GM21423 (cell line): Measurements from ENCODE around the gene CCL7.
"Not testable (repeated sequence)": the region's sequence is repeated elsewhere in the genome, so short reads cannot be mapped to it uniquely, and the experiment has no call there.

Source experiments
- ATAC-seq: cut with Tn5 transposase; IDR thresholded peaks from one replicate; pipeline ENCODE4 v1.9.1; 2021; ENCODE audit warnings: mild to moderate bottlenecking, moderate library complexity; ENCODE audit not compliant: unreplicated experiment

Gene CCL7

DNA sequence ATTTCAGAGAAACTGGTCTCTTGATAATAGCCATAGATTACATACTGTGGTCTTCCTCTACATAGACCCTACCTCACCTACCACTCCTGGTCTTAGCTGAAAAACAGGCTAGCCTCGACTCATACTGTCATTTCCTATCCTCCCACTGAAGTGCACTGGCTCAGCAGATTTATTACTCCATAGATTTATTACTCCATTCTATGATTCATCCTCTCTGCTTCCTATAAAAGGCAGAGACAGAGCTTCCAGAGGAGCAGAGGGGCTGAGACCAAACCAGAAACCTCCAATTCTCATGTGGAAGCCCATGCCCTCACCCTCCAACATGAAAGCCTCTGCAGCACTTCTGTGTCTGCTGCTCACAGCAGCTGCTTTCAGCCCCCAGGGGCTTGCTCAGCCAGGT lies at the start of gene CCL7:
Gene CCL7 (plus strand): TSS at position 253 of the 400 bp plus-strand sequence. CDS start 70 bp downstream, at position 323.
- ATAC-seq = no peak

DNA sequence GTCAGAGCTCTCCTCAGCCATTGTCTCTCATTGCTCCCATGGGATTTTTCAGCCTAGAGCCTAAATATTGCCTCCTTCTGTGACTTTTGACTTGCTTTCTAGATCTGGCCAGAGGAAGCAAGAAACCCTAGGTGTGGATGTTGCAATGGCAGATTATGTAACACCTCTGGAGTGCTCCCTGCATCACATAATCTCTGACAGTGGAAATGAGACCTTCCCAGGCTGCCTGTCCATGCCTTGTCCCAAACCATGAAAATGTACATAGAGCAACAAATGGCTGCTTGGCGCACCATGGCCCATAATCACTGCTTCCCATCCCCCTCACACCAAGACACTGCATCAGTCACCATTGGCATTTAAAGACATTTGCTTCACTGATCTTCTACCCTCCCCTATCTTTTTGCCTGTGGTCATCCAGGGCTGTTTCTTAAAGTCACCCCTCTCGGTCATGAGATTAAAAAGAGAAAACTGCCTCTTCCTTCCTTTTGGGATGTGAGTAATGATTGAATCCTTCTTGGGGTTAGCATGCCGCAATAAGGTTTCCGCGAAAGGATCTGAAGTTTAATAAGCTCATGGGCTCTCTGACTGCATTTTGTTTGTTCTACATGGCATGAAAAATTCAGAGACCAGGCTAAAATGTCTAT lies 49.1 kb upstream of the CCL7 start:
- no peak for ATAC-seq

DNA sequence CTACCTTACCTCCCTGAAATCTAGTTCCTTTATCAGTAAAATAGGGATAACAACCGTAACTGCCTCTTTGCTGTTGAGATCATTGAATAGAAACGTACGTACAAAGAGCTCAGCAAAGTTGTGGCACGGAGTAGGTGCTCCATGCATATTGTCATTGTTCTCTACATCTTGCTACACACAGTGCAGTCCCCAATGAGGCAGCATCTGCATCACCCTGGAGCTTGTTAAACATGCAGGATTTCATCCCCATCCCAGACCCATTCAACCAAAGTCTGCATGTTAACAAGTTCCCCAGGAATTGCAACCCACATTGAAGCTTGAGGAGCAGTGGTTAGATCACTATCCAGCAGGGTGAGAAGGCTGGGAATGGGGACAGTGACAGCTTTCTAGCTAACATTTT lies 48.6 kb upstream of the CCL7 start:
- ATAC-seq = no peak

DNA sequence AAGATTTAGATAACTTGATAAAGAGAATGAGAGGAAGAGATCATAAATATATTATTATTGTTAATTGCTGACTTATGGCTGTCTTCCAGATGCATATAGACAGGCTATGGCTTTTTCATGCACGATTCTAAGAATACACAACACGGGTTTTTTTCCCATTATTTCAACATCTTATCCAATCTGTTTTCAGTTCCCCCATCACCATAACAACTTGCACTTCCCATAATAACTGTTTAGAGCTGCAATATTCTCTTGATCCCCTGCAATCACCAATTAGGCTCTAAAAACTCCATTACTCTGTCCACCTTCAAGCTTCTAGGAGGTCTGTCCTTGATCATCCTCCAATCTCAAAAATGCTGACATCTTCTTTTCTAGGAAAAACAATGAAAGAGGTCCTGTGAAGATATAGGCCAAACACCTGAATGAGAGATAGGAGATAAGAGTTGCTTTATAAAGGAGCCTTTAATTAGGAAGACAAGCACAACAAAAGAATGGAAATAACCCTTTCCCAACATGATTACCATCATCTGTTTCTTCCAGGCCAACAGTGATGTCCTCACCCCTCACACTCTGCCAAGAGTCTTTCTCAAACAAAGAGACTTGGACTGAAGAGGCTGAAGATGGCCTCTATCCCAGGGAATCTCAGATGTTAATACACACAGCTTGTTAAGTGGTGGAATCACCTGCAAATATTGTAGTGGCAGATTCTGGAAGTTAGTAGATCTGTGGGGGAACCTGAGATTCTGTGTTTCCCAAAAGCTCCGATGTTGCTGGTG lies 47.1 kb upstream of the CCL7 start:
- ATAC-seq = no peak

DNA sequence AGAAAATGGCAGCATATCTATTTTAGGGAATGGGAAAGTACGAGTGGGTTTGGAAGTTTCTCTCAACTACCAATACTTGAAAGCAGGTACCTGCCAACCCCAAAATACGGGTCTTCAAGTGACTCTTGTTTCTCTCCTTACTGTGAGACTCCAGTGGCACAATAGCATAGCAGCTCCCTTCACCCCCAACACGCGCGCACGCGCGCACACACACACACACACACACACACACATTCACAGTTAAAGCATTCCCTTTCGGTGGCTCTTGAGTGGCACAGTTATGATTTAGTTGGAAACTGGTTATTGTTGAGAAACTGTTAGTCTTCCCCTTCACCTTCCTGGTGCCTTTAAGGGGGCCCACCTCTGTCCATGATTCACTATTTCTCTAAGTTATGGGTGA lies 45.0 kb upstream of the CCL7 start:
- no peak for ATAC-seq

DNA sequence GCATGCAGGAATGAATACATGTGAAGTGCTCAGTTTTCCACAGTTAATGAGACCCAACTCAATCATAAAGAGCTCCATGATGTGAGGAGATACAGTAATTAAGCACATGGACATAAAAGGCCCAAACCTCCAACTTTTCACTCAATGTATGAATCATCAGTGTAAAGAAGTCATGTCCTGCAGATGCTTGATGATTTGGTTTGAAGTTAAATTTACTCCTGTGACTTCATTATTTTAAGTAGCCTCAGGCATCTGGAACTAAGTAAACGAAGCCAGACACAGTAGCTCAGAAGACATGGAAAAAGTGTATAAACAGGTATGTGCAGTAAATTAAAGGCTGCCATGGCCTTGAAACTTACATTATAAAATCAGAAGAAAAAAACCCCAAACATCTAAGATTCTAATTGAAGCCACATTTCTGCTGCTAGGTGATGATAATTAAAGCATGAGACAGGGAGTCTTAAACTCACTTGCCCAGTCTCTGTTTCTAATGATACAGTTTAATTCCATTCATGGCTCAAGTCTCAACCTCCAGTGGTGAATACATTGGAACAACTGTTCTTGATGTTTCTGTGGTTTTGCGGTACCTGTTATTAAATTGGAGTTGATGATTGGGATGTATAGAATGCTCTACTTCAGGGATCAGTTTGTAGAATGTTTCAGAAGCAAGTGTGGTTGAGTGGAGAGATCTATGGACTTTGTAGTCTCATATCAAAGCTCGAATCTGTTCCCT lies 43.8 kb upstream of the CCL7 start:
- no peak for ATAC-seq

DNA sequence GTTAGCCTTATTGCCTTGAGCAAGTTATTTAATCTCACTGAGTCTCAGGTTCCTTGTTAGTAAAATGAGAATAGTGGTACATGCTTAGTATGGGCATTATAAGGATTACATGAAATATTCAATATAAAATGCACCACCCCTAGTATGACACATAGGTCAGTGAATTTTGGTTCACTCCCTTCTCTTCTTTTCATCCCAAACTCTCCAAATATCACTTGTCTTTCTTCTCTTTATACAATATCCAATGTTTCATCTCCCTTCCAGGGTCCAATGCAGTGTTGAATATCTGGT lies 43.3 kb upstream of the CCL7 start:
- no peak for ATAC-seq

DNA sequence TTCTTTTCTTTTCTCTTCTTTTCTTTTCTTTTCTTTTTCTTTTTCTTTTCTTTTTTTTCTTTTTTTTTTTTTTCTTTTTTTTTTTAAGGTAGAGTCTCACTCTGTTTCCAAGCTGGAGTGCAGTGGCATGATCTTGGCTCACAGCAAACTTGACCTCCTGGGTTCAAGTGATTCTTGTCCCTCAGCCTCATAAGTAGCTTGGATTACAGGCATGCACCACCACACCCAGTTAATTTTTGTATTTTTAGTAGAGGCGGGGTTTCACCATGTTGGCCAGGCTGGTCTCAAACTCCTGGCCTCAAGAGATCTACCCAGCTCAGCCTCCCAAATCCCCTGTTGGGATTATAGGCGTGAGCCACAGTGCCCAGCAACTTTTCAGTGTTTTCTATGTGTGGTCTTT lies 42.7 kb upstream of the CCL7 start:
- not testable (repeated sequence) for ATAC-seq

DNA sequence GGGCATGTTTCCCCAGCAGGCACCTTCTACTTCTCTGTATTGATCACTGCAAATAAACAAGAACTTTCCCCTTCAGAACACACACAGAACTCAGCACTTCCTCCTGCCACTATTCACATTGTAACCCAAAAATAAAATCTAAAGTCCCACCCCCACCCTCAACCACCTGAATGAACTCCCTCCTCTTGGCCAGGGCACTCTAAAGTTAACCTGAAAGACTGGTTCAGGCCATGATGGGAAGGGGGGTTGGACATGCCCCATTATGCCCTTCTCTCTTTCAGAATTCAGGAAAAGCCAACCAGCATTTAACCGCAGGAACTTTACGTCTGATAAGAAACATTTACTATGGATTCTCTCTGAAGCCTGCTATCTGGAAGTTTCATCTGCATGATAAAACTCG lies 42.3 kb upstream of the CCL7 start:
- ATAC-seq = no peak

DNA sequence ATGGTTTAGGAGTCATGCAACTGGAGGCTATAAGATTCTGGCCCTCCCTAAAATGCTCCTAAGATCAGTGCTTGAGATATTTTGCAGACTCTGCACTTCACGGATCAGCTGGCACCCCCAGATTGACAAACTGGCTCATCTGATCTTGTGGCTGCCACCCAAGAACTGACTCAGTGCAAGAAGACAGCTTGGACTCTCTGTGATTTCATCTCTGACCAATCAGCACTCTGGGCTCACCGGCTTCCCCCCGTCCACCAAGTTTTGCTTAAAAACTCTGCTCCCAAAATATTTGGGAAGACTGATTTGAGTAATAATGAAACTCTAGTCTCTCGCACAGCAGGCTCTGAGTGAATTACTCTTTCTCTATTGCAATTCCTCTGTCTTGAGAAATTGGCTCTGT lies 41.2 kb upstream of the CCL7 start:
- ATAC-seq = no peak

DNA sequence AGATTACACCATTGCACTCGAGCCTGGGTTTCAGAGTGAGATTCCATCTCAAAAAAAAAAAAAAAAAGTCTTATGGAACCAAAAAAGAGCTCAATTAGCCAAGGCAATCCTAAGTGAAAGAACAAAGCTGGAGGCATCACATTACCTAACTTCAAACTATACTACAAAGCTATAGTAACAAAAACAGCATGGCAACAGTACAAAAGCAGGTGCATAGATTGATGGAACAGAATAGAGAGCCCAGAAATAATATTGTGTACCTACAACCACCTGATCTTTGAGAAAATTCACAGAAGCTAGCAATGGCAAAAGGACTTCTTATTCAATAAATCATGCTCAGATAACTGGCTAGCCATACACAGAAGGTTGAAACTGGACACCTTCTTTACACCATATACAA lies 39.7 kb upstream of the CCL7 start:
- ATAC-seq = no peak

DNA sequence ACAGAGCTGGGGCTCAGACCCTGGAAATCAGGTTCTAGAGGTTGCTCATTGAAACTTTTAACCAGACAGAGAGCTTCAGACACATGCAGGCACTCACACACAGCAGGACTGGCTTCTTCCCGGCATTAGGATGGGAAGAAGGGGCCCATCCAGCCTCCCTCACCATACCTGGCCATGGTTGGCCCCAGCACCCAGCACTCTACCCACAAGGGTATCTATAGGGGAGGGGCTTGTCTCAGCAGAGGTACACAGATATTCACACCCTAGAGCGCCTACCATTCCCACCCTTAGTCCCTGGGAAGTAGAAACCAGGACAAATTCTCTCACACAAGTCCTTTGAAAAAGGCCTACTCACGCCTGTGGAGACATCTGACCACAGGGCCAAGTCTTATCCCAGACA lies 35.4 kb upstream of the CCL7 start:
- ATAC-seq = no peak

DNA sequence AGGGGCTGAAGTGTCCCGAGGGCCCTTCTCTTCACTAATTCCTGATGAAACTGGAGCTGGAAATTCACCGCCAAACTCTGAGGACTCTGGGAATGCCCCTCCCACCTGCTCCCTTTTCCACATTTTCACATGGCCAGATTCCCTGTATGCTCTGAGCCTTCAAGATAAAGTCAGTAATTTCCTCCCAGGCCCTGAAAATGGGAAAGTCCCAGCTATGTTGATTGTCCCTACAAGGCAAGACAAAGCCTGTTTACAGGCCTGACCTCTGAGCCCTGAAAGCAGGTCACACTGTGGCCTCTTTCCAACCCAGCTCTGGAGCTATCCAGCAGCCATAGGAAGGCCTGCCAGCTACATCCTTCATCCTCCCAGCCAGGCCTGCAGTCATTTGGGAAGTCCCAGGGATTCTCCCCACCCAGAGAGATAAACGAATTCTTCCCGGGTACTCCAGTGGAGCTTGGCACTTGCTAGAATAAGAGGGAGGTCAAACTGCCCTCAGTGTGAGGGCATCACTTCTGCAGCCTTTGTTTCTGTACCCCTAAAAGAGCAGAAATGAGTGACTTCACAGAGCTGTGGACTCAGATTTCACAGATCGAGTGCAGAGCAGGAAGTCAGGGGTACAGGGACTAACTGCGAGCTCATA lies 34.5 kb upstream of the CCL7 start:
- ATAC-seq = no peak

DNA sequence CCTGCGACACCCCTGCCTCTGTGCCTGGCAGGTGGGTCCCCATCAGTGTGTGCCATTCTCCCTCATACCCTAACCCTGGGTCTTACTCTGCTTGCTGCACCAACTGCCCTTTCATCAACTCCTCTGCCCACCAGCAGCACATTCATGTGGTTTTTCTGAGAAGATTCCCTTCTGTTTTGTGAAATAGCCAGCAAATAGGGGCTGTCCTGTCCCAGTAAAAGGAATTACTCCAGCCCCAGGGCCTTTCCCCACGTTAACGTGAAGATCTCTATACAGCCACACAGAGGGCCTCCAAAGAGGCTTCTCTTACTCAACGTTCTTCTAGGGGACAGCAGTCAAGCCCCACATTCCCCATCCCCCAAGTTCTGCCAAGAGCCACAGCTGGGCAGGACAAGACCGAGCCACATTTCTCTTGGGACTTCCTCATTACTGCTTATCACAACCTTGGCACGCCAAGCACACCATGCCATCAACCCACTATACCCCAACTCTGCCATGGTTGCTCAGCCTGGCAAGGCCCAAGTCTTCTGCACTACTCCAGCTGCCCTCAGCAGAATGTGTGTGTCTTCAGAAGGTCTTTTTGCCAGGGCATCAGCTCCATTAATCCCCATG lies 33.6 kb upstream of the CCL7 start:
- no peak for ATAC-seq

DNA sequence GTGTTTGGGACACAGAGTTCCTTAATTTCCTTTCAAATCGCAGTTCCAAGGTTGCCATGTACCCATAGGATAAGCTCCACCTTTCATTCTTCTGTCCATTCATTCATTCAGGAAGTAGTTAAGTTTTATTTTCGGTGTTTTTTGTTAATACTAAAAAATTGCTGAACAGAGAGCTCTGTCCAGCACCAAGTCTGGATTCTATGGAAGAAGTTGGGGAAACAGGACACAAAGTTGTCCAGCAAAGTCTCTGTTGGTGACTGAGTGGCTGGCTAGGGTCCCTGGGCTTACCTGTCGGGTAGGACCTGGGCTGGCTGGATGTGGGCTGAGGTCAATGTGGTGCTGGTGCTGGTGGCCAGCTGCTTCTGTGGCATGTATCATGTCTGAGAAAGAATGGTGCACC lies 32.6 kb upstream of the CCL7 start:
- no peak for ATAC-seq

DNA sequence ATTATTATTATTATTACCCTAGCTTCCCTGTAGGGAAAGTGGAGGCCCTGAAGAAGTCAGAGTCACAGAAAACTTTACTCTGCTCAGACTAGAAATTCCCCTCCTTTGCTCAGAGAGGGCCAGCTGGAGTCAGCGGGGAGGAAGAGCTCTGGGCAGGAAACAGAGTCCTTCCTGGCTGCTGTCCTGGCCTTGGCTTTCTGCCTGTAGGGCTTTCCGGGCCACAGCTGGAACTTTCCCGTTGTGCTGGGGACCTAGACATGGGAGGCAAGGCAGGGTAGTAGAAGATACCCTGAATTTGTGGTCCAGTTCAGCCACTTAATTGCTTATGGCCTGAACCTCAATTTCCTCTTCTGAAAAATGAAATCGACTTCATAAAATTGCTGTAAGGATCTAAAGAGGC lies 29.0 kb upstream of the CCL7 start:
- ATAC-seq = no peak

DNA sequence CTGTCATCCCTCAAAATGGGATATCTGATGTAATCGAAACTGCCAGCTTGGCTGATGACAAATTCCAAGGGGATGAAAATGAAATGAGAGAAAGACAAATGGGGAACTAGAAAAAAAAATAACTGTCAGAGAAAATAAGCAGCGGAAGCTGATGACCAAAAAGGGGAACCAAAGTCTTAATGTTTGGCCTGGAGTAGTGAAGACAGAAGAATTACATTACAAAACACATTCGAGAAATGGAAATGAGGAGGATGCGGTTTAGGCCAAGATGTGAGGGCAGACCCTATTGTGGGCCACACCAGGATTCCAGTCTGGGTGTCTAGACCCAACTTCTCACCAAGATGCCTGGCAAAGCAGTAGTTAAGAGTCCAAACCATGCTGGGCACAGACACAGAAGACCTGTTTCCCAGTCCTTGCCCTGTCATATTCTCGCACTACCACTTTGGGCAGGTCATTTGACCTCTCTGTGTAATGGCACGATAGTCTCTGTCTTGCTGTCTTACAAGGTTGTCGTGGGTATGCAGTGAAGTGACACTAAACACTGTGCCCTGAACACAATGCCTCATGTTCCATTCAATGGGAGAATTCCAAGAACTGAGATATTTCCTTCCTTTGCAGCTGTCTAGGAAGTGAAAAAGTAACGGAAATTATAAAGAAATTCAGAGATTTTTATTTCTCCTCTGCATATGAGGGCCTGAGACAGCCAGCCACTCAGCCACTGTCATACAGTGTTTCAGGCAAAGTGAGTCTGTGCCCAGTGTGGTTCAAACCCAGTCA lies 27.2 kb upstream of the CCL7 start:
- no peak for ATAC-seq

DNA sequence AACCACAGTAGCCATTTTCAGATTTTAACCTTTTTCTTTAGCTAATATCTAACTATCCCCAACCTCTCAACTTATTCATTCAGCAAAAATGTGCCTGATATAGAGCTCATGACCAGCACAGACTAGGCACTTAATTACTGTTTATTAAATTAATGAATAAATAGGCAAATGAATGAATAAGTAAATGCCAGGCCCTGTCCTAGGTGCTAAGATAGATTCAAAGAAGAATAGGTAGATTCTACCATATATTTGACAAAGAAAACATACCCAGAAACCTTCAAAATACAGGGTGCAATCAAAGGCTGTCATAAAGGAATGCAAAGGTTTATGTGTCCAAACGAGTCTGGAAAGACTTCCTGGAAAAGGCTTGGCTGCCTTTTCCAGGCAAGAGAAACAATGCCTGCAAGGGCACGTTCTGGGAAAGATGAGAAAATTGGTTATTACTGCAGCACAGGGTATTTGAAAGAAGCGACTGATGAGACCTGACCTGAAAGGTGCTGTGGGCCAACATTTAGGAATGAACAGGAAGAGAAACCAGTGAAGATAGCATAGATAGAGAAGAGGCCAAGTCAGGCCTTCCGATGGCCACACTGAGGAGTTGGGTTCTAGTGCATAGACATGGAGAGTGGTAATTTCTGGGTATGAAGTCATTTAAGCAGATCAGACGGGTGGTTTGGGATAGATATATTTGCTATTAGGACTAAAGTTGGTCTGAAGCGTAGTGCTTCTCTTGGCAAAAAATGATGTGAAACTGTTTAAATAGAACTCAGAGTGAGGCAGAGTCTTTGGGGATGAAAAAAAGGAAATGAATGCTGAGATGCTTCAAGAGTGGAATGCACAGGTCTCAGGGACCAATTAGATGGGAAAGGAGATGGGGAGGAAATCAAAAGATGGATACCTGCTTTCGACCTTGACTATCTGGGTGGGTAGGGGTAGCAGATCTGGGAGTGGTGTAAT lies 26.4 kb upstream of the CCL7 start:
- ATAC-seq = no peak

DNA sequence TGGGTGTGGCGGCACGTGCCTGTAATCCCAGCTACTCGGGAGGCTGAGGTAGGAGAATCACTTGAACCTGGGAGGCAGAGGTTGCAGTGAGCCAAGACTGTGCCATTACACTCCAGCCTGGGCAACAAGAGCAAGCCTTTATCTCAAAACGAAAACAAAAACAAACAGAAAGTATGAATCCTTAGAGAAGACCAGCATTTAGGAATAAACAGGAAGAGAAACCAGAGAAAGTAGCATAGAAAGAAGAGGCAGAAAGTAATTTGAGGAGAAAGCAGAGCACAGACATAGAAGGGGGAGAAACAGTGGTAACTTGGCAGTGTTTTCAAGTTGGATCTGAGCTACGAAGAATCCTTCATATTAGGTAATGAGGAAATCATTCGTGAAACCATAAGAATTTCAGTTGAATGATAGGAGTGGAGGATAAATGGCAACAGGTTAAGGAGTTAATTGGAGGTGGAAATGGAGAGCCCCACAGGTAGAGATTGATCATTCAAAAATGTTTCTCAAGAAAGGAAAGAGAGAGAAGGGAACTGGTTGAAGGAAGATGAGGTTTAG lies 24.6 kb upstream of the CCL7 start:
- ATAC-seq = no peak
